LNCaP clone FGC (cell line): ENCODE measurements around the gene CC2D2A.

Experiments used
- DNase-seq: peaks from one replicate; pipeline ENCODE4 v3.0.0-alpha.2; 2011; ENCODE audit warnings: low read depth
- H3K4me3 ChIP-seq: 2 replicates; pipeline ENCODE4 v1.5.1; 2011; ENCODE audit warnings: mild to moderate bottlenecking, low read depth, low read length, control low read depth
- CTCF ChIP-seq: IDR thresholded peaks from 2 replicates; pipeline ENCODE4 v1.5.1; 2012; ENCODE audit warnings: mild to moderate bottlenecking; ENCODE audit not compliant: control insufficient read depth, insufficient read depth; ENCODE audit errors: extremely low read depth

CC2D2A gene

GRCh38 chr4:15466596-15466995 lies 3.1 kb upstream of the CC2D2A start:
- DNase-seq = no peak
- TF ChIP-seq CTCF = no peak

GRCh38 chr4:15470128-15470475 lies 420 bp downstream of the CC2D2A start:
- no peak for DNase-seq
- H3K4me3 ChIP-seq = peak overlapping the region; percentile 44
- no peak for TF ChIP-seq CTCF

More at GRCh38 chr4:15466596-15466995, 3.1 kb upstream of the CC2D2A start:
- H3K4me3 ChIP-seq = no peak overlapping the region

DNA sequence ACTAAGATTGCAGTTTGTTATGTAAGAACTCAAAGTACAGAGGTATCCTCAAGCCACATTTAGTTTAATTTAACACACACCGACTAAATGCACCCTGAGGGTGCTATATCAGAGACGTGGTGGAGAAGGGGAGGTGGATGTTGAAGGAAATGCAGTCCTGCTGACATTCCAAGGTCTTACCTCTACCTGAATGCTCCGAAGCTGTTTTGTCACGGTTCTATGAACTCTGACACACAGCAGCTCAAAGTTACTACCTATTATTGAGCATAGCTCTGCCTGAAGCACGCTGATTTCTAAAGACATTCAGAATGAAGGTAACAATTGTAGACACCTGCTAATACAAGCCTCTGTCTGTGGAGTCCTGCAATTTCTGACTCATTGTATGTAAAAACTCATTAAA lies 6.7 kb downstream of the CC2D2A start:
- DNase-seq = no peak
- no peak overlapping the region for H3K4me3 ChIP-seq
- no peak for TF ChIP-seq CTCF

DNA sequence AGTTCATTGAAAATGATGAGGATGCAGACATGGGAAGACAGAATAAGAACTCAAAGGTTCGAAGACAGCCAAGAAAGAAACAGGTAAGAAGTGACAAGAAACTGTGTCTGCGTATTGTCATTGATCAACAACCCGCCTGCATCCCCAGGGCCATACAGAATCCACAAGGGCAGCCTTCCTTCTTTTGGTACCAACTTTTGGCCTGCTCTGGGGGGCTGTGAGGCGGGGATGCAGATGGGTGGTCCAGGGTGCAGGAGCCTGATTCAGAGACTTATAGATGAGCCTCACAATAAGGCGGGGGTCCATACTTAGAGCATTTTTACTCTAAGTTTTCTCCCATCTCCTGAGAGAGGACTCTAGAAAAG lies 9.0 kb downstream of the CC2D2A start:
- H3K4me3 ChIP-seq = peak overlapping the region; percentile 57
- no peak for DNase-seq
- TF ChIP-seq CTCF = no peak

DNA sequence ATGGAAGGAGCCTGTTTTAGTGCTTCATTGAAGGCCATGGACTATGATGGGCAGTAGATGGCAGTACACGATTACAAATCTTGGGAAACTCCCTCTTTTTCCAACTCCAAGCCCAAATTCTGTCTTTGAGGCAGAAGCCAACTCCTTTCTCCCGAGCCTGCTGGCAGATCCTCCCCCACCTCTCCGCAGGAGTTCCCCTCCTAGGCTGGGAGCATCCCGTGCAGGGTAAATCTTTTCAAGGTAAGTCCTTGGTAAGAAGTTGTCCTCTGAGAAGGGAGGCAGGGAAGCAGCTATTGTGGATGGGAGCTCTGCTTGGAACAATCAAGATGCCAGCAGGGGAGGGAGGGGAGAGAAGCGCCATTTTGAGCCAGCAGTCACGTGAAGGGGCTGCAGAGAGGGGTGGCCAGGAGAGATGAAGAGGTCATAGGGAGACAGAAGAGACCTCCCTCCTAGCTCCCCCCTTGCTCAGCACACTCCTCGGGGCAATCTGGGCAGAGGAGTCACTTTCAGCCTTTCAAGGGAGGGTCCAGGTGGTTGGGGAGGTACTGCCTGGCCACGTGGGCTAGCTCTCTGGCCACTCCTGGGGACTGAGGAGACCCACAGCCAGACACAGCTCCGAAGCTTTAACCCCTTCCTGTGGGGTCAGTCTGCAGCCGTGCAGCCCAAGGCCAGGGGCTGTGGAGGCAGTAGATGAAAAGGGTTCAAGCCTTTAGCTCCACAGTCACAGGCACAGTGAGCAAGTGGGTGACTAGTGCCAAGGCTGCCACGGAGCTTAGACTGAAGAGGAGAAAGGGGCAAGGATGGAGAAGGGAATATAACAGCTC lies 9.6 kb downstream of the CC2D2A start:
- peak; percentile 78 for DNase-seq
- peak; percentile 77 for TF ChIP-seq CTCF
- peak overlapping the region; percentile 57 for H3K4me3 ChIP-seq

DNA sequence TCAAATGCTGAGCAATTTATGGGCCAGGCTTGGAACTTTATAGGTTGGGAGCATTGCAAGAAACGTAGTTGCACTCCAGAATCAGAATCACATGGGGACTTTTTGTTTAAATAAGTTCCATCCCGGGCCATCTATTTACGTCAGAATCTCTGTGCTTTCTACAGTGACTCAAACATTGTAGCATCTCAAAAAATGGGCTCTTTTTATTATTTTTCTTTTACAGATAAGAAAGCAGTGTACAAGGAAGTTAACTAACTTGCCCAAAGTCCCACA lies 10.2 kb downstream of the CC2D2A start:
- H3K4me3 ChIP-seq = peak overlapping the region; percentile 57
- no peak for TF ChIP-seq CTCF
- no peak for DNase-seq

- DNase-seq = no peak
- TF ChIP-seq CTCF = no peak
- no peak overlapping the region for H3K4me3 ChIP-seq
These were observed 12.5 kb downstream of the CC2D2A start for GRCh38 chr4:15481961-15482745.
